NB4 (cell line): Measurements from ENCODE around the gene FPR2.

Source experiments
- DNase-seq: peaks from one replicate; pipeline ENCODE4 v3.0.0; 2010; ENCODE audit warnings: low read depth
- H3K4me3 ChIP-seq: one replicate; pipeline ENCODE4 v1.5.1; 2011; ENCODE audit warnings: mild to moderate bottlenecking, low read depth, low read length, moderate library complexity
- MYC ChIP-seq: IDR thresholded peaks from 2 replicates; pipeline ENCODE4 v1.6.1; 2011; ENCODE audit warnings: low read depth, low read length
- POLR2A ChIP-seq: IDR thresholded peaks from 2 replicates; pipeline ENCODE4 v1.6.1; 2011; ENCODE audit warnings: mild to moderate bottlenecking; ENCODE audit not compliant: insufficient read length; ENCODE audit errors: extremely low read depth
- TF ChIP-seq, protein P1 (sequence below): IDR thresholded peaks from 2 replicates; pipeline ENCODE4 v1.6.1; 2011; ENCODE audit warnings: low read depth, low read length
- TF ChIP-seq, protein P2 (sequence below): IDR thresholded peaks from one replicate; pipeline ENCODE4 v1.5.1; 2012; ENCODE audit warnings: low read depth, low read length

Gene FPR2

DNA sequence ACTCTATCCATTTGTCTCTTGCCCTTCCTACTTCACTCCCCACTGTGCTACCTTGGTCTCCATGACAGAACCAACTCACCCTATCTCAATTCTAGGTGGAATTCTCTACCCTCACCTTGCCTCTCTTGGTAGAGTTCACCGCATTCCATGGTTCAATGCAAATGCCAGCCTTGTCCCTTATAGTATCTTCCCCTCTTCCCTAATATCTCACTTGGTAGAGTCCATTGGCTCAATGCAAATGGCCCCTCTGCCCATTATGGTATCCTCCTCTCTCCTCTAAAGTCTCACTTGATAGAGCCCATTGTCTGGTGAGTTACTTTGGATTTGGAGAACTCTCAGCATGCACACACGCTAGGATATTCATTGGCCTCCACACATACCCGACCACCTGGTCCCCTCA is 45.1 kb upstream of the FPR2 start:
- TF ChIP-seq, protein P1, sequence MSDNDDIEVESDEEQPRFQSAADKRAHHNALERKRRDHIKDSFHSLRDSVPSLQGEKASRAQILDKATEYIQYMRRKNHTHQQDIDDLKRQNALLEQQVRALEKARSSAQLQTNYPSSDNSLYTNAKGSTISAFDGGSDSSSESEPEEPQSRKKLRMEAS = no peak
- TF ChIP-seq POLR2A = no peak
- no peak for TF ChIP-seq MYC
- TF ChIP-seq, protein P2, sequence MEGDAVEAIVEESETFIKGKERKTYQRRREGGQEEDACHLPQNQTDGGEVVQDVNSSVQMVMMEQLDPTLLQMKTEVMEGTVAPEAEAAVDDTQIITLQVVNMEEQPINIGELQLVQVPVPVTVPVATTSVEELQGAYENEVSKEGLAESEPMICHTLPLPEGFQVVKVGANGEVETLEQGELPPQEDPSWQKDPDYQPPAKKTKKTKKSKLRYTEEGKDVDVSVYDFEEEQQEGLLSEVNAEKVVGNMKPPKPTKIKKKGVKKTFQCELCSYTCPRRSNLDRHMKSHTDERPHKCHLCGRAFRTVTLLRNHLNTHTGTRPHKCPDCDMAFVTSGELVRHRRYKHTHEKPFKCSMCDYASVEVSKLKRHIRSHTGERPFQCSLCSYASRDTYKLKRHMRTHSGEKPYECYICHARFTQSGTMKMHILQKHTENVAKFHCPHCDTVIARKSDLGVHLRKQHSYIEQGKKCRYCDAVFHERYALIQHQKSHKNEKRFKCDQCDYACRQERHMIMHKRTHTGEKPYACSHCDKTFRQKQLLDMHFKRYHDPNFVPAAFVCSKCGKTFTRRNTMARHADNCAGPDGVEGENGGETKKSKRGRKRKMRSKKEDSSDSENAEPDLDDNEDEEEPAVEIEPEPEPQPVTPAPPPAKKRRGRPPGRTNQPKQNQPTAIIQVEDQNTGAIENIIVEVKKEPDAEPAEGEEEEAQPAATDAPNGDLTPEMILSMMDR = no peak
- no peak for DNase-seq
- no peak overlapping the region for H3K4me3 ChIP-seq

DNA sequence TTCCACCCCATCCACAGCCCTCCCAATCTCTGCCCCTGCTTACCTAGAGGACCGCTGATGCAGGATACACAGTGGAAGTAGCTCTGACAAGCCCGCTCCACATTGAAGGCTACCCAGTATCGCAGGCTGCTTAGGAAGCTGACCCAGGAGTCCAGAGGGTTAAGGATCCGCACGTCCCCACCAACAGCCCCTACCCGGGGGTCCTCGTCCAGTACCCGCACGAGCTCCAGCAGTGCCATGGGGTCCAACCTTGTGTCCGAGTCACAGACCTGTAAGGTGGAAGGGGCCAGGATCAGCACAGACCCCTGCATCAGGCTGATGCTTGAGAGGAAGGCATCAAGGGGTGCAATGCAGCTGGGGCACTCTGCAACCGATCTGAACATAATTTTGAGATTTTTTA is 44.1 kb upstream of the FPR2 start:
- H3K4me3 ChIP-seq = no peak overlapping the region
- no peak for DNase-seq
- TF ChIP-seq, protein P2 = no peak
- TF ChIP-seq, protein P1 = no peak
- TF ChIP-seq POLR2A (no peak), MYC (no peak)

DNA sequence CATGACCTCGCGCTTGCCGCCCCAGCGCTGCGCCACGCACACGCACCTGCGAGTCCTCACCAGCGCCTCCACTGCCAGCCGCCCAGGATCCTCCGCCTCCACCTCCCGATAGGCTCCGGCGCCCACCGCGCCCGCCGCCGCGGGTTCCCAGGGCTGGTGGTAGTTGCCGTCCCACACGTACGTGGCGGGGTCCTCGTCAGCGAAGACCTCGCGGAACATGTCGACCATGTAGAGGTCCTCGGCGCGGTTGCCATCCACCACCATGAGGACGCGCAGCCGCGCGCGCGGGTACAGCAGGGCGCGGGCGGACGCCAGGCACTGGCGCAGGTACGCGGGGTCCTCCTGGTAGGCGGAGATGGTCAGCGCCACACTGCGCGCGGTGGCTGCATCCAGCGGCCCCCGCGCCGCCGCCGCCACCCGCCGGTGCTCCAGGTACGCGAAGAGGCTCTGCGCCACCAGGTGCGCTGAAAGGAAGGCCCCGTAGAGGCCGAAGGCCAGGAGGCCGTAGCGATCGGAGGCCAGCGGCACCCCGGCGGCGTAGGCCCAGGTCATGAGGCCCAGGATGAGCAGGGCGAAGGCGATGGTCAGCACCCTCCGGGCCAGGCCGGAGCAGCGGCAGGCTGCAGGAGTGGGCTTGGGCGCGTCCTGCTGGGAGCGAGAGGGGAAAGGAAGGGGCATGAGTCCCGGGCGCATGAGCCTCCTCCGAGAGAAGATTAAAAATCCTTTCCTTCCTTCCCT is 41.6 kb upstream of the FPR2 start:
- TF ChIP-seq, protein P2 = no peak
- TF ChIP-seq MYC (no peak), POLR2A (no peak)
- TF ChIP-seq, protein P1 = no peak
- no peak for DNase-seq
- no peak overlapping the region for H3K4me3 ChIP-seq

DNA sequence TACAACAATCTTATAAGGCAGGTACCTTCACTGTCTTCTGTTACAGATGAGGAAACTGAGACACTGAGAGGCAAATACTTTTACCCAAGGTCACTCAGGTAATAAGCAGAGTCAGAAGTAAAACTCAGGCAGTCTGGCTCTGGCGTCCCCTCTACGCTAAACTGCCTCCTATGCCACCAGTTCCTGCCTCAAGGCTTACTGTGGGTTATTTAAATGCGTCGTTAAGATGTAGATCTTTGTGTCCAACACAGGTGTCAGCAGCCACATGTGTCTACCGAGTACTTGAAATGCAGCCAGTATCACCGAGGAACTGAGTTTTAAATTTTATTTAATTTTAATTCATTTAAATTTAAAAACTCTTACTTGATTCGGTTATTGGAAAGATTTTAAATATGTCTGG is 39.1 kb upstream of the FPR2 start:
- DNase-seq = no peak
- TF ChIP-seq, protein P2 = no peak
- TF ChIP-seq, protein P1 = no peak
- TF ChIP-seq MYC (no peak), POLR2A (no peak)

DNA sequence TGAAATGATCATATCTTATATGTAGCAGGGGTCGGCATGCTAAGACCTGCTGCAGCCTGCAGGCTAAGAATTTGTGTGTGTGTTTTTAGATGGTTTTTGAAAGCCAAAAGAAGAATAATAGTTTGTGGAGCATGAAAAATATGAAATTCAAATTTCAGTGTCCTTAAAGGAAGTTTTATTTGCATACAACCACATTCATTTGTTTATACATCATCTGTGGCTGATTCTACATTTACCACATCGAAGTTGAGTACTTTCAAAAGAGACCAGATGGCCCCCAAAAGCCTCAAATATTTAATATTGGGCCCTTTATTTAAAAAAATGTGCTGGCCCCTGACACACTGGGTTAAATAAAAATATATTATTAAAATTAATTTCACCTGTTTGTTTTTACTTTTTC is 38.5 kb upstream of the FPR2 start:
- DNase-seq = no peak
- TF ChIP-seq, protein P2 = no peak
- TF ChIP-seq, protein P1 = no peak
- no peak for TF ChIP-seq POLR2A
- TF ChIP-seq MYC = no peak
- no peak overlapping the region for H3K4me3 ChIP-seq

More for the DNA sequence above, 39.1 kb upstream of the FPR2 start:
- H3K4me3 ChIP-seq = no peak overlapping the region
